HG02885 (cell line): ENCODE results near the gene AGAP1.

Experiments
- ATAC-seq: cut with Tn5 transposase; IDR thresholded peaks from one replicate; pipeline ENCODE4 v1.9.1; 2021; ENCODE audit warnings: mild to moderate bottlenecking; ENCODE audit not compliant: unreplicated experiment, poor library complexity

AGAP1 gene

DNA sequence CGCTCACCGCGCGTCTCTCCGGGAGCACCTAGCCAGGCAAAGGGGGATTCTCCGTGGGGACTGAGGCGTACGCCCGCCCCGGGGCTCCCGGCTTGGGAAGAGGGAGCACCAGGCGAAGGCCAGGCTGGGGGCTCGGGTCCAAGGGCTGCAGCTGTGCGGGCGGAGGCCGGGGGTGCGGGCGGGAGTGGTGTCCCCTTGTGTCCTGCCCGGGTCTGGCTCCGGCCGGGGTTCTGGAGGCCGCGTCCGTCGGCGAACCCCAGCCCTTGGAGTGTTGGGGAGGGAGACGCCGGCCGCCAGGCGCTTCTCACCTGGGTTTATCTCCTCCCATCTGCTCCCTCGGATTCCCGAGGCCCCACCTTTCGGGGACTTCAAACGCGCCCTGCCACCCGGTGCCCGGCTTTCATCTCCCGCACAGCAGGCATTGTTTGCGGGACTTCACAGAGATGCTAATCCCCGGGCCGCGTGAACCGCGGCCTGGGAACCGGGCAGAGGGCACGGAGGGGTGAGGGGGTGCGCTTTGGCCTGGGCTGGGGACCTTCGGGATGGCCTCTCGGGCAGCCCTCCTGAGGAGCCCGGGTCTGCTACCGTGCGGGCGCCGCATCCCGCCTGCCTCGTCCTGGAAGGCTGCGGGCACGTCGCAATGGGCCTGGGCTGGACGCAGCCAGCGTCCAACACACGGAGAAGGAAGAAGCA, 679.3 kb downstream of the AGAP1 start:
- ATAC-seq, result no peak

DNA sequence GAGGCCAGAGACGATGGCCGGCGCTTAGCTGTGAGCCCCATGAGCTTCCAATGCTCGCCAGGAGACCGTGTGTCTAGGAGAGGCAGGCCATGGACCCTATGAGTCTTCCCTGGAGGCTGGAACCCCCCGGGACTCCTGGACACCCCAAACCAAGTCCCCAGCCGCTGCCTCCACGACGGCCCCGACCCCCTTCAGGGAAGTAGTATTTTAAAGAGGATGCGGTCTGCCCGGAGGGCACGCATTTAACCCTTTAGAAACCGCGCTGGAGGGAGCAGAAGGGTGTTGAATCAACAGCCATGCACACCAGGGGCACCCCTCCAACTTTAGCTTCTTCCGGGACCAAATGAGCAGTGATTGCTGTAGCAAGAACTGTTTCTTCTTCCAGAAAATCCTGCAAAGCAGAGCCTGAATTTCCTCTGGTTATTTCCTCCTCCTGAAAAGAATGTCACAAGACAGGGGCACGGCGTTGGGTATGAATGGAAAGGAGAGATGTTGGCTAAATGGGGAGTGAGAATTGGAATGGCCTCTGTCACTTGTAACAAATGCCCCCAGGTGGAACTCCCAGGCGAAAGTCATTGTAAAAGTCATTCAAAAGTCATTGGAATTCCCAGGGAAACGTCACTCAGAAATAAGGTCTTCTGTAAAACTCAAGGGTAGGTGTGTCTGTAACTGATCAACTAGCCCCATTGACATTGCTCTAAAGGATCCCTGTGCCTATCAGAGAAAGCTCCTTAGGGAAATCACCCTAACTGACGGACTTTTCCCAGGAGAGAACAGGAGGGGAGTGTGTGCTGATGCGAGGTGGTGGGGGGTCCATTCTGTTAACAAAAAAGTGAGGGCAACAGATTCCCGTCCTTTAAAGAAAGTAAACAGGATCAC, 680.1 kb downstream of the AGAP1 start:
- ATAC-seq, result no peak

DNA sequence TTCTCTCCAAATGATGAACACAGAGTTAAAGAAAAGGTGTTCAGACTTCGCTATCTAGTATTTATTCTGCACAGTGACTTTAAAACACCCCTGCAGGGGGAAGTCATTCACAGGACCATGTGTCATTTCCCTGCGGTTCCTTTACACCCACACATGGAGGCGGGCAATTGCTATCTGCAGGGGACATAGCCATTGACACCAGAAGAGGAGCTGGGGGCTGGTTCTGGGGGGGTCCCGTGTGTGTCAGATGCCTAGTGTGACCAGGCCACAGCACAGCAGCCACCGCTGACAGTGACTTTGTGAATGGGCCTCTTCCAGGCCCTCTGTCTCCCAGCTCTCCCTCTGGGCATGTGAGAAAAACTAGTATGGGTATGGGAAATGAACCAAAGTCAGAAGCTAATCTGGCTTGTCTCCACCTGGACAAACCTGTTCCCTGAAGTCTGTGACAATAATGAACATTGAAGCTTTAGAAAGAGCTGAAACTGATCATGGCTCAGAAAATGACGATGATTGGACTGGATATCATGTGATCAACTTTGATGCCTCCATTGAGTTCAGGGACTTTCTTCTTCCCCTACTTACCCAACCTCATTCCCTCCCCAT, 681.8 kb downstream of the AGAP1 start:
- ATAC-seq, result no peak

DNA sequence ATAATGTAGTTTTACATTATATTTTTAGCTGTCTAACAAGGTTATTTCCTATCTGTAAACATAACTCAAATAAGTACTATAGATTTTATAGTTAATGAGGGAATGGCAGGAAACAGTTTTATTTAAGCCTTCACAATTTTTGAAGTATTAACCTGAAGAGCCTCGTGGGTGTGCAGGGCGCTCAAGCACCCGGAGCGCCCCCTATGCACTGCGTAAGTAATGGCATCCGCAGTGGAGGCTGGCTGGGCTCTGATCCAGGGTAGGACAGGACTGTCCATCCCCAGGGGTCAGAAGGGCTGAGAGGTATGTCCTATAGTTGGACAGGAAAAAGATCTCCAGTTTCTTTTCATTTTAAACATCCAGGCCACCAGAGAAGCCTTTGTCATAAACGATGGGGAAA, 682.6 kb downstream of the AGAP1 start:
- ATAC-seq, result no peak

DNA sequence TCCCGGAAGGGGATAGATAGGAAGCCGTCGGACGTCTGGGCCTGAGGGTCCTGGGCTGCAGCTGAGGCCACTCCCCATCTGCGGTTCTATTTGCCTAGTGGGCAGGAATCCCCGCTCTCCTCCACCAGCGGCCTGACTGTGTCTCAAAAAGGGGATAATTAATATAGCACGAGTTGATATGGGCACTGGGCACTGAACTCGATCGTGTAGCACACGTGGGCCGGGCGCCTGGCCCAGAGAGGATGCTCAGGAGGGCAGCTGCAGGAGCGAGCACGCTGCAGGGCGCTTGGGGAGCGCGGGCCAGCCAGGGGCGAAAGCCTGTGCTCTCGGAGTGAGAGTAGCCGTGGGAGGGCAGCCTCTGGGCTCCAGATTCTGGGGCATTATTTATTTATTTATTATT, 683.1 kb downstream of the AGAP1 start:
- ATAC-seq, result no peak

DNA sequence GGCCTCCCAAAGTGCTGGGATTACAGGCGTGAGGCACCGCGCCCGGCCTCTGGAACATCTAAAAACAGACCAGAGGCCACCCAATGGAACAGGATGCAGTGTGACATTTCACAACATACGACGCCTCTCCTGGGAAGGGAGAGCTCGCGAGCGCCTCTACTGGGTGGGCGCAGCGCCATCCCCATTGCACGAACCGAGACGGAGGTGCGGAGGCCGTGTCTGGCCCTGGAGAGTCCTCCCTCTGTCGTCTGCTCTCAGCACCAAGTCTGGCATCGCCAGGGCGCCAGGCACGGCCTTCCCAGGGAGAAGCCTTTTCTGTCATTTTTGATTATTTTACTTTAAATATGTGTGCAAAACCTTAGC, 683.7 kb downstream of the AGAP1 start:
- ATAC-seq, result no peak

DNA sequence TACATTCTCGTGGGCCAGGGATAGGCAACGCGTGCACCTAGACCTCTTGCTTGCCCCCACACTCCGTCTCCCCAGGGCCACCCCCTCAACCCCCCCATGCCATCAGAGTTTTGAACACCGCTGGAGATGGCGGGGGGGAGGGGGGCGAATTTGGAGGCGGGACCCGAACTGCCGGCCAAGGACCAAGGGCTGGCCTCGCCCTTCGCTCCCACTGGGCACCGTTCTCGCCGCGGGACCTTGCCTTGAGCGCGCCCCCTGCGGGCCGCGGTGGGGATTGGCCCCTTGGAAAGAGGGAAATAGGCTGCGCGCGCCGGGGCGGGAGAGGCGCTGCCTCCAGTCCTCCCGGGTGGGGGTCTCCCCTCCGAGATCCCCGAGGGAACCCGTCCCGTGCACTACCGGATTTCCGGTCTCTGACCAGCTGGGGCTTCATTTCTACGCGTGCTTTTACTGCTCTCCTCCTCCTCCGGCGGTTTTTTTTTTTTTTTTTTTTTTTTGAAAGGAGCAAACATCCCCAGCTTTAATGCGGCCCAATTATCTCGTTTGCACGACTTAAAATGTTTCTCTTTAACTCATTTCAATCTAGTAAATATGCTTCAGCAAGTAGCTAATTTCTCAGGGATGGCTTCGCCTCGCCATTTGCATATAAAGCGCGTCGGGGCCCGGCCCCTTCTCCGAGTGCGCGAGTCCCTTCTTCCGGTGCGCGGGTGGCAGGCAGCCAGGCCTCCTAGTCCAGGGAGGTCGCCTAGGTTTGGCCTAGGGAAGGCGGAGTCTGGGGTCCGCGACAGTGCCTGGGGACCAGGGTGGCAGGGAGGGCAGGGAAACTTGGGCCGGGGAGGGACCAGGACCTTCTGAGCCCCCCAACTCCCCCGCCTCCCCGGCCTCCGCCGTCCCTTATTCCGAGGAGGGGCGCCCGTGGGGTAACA, 684.4 kb downstream of the AGAP1 start:
- ATAC-seq, result no peak

DNA sequence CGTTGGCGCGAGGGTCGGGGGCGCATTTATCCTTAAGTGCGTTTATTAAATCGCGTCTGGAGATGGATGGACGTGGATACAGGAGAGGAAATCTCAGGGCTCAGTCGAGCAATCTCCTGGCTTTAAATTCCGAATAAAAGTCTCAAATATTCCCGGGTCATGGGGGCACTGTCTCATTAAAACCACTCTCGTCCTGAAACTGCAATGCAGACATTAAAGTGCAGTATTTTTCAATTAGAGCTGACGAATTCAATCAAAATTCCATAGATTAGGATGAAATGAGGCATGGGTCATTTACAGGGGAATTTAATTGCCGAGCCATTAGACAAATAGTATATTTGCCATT, 685.0 kb downstream of the AGAP1 start:
- no peak for ATAC-seq

DNA sequence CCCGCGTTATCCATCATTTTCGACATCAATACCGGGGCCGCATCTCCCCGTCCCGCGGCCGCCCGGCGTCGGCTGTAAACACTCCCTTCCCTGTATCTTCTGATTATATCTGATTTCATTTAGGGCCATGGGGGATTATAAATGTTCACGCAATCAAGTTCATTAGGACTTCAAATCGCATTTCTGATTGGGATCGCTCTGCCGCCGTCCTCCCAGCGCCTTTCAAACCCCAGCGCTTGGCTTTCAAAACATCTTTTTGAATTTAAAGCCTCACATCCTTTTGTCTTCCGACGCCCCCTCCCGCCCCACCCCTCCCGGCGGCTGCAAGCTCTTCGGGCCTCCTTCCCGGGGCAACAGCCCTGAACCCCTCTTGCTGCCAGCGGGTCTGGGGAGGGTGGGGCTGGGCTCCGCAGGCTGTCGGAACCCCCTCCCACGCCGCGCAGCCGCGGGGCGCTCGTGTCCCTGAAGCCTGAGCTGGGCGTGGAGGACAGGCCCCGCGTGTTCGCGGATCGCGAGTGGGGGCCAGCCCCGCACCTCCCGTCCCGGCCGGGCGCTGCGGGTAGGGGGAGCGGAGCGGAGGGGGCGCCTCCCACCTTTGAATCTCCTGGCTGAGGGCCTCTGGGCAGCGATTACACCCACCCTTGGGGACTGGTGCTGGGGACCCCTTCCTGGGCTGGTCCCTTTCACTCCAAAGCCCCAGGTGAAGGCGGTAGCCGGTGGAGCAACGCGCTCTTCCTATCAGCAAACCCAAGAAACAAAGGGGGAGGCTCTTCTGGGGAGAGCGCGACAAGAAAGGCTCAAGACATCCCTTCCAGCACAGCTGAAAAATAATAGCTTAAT, 685.6 kb downstream of the AGAP1 start:
- no peak for ATAC-seq

DNA sequence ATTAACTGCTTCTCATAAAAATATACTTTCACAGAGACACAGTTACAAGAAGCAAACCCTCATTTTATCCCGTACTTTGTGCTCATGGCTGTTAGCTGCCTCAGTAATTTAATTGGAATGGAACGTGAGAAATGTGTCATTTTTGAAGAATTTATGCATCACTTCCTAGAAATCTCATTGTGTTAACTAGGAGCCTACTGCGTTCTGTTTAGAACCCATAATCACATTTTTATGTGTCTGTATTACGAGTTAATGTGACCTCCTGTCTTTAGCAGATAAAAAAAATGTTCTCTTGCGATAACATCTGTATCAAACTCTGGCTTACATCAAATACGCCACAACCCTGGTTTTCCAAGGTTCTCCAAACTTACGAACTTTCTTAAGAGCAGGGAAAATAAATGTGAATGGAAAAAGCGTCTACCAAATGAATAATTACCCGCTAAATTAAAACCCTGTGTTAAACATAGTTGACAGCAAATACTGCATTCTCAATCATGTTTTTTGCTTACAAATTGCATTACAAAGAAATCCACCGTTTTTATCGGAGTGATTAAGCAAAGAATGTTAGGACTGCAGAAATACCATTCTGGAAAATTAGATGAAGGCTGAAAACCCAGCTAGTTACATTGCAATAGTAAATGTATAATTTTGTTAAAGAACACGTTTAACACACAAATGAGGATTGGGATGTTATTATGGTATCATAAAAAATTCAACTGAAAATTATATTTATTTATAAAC, 686.4 kb downstream of the AGAP1 start:
- ATAC-seq, result no peak

DNA sequence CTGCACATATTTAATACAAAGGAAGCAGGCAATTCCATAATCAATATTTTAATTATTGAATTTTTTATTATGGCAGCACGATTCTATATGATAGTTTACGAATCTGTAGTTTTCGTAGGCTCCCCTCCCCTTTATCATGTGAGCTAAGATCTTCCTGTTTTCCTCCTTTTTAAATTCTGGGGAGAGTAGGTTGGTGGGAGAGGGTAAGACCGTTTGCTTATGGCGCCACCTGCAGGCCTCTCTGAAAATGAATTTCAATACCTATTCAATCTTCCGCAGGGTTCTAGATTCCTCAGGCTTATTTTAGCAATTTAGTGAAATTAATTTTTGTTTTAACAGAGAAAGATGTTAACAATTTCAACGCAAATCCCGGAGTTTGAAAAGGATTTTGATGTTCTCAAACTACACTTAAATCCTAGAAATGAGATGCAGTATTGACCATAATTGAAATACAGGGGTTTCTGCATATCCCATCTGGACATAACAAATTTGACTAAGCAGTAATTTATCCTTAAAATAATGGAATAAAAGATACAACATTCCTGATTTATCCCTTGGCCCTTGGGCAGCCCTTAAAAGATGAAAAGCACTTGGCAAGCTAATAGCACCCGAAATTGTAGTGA, 687.1 kb downstream of the AGAP1 start:
- no peak for ATAC-seq
